A673 (cell line): ENCODE results near the gene MIEN1.

Source experiments
- CTCF ChIP-seq: fragments of 300-800, 200-600 bp; sonication (generic); conservative IDR thresholded peaks from 2 replicates; pipeline ENCODE4 v1.5.1; 2017; ENCODE audit warnings: low read depth, mild to moderate bottlenecking, antibody characterized with exemption, low read length, moderate library complexity, mixed read lengths
- EZH2 ChIP-seq: fragments of 200-600 bp; sonication (generic); IDR thresholded peaks from 2 replicates; pipeline ENCODE4 v1.6.1; 2017; ENCODE audit warnings: borderline replicate concordance, low read depth, mild to moderate bottlenecking, mixed read lengths, antibody characterized with exemption, low read length; ENCODE audit not compliant: poor library complexity, severe bottlenecking

GRCh38 chr17:39744836-39745215 lies 14.5 kb upstream of the MIEN1 start:
- no peak for TF ChIP-seq EZH2
- TF ChIP-seq CTCF: no peak
